ENCODE measurements around the gene RHOF. TPM values are rescaled to one million over a fixed set of nuclear protein-coding genes. Genes with fewer than 3 reads are reported as not detected.

RHOF gene
- total and polyA plus RNA-seq, 2 of the 8 experiments (the other 6 are each of a cell fraction or from before 2014, with no cell fraction given) = 23.8 to 31.9 TPM

GRCh38 chr12:121753844-121754264 lies 39.6 kb downstream of the RHOF start:
- Histone ChIP-seq H3K27me3 (replicated peaks in 1 of 4; ENCODE audit: control insufficient read depth in 3 of 4, extremely low read depth in 1 of 4, insufficient read depth in 3 of 4, low read length in 3 of 4) (no peaks in the 10 kb centered on the region), H4K20me1 (replicated peaks in 1 of 2; ENCODE audit: control insufficient read depth in 1 of 2, insufficient read depth in 2 of 2, low read length in 2 of 2) (peaks cover 0 to 10% of the 10 kb centered on the region in 2 experiments), H3K4me1 (replicated peaks in 1 of 4; ENCODE audit: control insufficient read depth in 3 of 4, insufficient read depth in 4 of 4, low read length in 3 of 4) (no peaks in the 10 kb centered on the region), H2BK20ac (ENCODE audit: low read length) (no peak overlapping the region), H3K79me2 (ENCODE audit: control insufficient read depth in 1 of 2, insufficient read depth in 2 of 2, low read length in 2 of 2) (no peaks in the 10 kb centered on the region), H3K4ac (replicated peaks; ENCODE audit: insufficient read length, low read depth, low read length) (no peak overlapping the region), H3K9me3 (ENCODE audit: insufficient read depth in 2 of 2, low read depth in 1 of 2, low read length in 1 of 2) (no peaks in the 10 kb centered on the region), H3K79me1 (ENCODE audit: low read depth, low read length) (no peaks in the 10 kb centered on the region), H3K23me2 (ENCODE audit: low read depth, low read length) (peaks cover 10% of the 10 kb centered on the region; the same call in 1 of the 2 replicates), H2BK5ac (ENCODE audit: low read depth, low read length) (no peak overlapping the region), H3K23ac (ENCODE audit: insufficient read length) (no peak overlapping the region), H3K56ac (replicated peaks; ENCODE audit: insufficient read length, low read depth, low read length) (no peak overlapping the region), H4K8ac (ENCODE audit: extremely low read depth, insufficient read depth, low read length) (no peak overlapping the region), H3K18ac (ENCODE audit: extremely low read depth, low read length) (no peak overlapping the region), H3K14ac (ENCODE audit: insufficient read length) (no peak overlapping the region), H3K27ac (ENCODE audit: low read depth, low read length) (no peak overlapping the region), H2AK5ac (ENCODE audit: low read depth, low read length) (no peak overlapping the region), H4K5ac (ENCODE audit: insufficient read length, low read depth, low read length) (no peak overlapping the region), H2BK120ac (replicated peaks; ENCODE audit: low read depth, low read length) (no peak overlapping the region), H3K36me3 (ENCODE audit: control insufficient read depth in 2 of 4, insufficient read depth in 4 of 4, low read length in 3 of 4) (peaks cover 0 to 31% (median 6%) of the 10 kb centered on the region in 4 experiments; a peak in 4 of 8 replicates), H2BK12ac (ENCODE audit: low read depth, low read length) (no peak overlapping the region), H3K9ac (replicated peaks in 1 of 4; ENCODE audit: extremely low read depth in 1 of 4, low read depth in 3 of 4, low read length in 3 of 4) (no peak overlapping the region), H2BK15ac (ENCODE audit: low read length) (no peak overlapping the region), H4K91ac (replicated peaks; ENCODE audit: insufficient read length, low read length) (no peak overlapping the region), H3K4me2 (ENCODE audit: insufficient read depth in 1 of 2, low read depth in 2 of 2, low read length in 2 of 2) (no peak overlapping the region), H2AFZ (ENCODE audit: low read length) (no peak overlapping the region), H3K4me3 (ENCODE audit: extremely low read depth in 1 of 4, insufficient read depth in 2 of 4, low read depth in 3 of 4, low read length in 4 of 4) (no peak overlapping the region)
- 87% methylated on average over 12 of the region's 12 CpGs; no CpG with 5 or more reads in 1 of the 2 experiments for WGBS, 2 experiments (ENCODE audit: extremely low coverage in 1 of 2, insufficient coverage in 1 of 2, insufficient read length in 1 of 2, insufficient replicate concordance in 2 of 2, low coverage in 1 of 2, low lambda C conversion rate in 2 of 2, missing lambda C conversion rate in 1 of 2)
- no peak for FAIRE-seq
- POLR2A ChIA-PET (ENCODE audit: partially characterized antibody) = no interaction called here
- CTCF ChIA-PET (ENCODE audit: partially characterized antibody) = no interaction called here
- no peak for DNase-seq (ENCODE audit: low read depth in 1 of 2, low spot score in 2 of 2)
- TF ChIP-seq NANOG (IDR thresholded peaks at IDR 0.05; ENCODE audit: insufficient read depth, low read depth, low read length, poor library complexity, severe bottlenecking) (no peak), TBP (IDR thresholded peaks at IDR 0.05; ENCODE audit: low read depth, low read length) (no peak), TAF7 (optimal IDR thresholded peaks at IDR 0.05; ENCODE audit: borderline replicate concordance, low read depth, low read length) (no peak), ZNF274 (IDR thresholded peaks at IDR 0.05; ENCODE audit: borderline replicate concordance, extremely low read depth, low read length) (no peak), EZH2 (IDR thresholded peaks at IDR 0.05; ENCODE audit: low read depth, low read length, severe bottlenecking) (no peak), NRF1 (IDR thresholded peaks at IDR 0.05; ENCODE audit: low read depth, low read length) (no peak), MAFK (IDR thresholded peaks at IDR 0.05; ENCODE audit: low read depth, low read length) (no peak), SIRT6 (IDR thresholded peaks at IDR 0.05; ENCODE audit: low read length) (no peak)
- TF ChIP-seq, protein P1, sequence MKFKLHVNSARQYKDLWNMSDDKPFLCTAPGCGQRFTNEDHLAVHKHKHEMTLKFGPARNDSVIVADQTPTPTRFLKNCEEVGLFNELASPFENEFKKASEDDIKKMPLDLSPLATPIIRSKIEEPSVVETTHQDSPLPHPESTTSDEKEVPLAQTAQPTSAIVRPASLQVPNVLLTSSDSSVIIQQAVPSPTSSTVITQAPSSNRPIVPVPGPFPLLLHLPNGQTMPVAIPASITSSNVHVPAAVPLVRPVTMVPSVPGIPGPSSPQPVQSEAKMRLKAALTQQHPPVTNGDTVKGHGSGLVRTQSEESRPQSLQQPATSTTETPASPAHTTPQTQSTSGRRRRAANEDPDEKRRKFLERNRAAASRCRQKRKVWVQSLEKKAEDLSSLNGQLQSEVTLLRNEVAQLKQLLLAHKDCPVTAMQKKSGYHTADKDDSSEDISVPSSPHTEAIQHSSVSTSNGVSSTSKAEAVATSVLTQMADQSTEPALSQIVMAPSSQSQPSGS (IDR thresholded peaks at IDR 0.05; ENCODE audit: low read length) = no peak
- TF ChIP-seq, protein P2, sequence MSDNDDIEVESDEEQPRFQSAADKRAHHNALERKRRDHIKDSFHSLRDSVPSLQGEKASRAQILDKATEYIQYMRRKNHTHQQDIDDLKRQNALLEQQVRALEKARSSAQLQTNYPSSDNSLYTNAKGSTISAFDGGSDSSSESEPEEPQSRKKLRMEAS (IDR thresholded peaks at IDR 0.05) = no peak
- TF ChIP-seq, protein P3, sequence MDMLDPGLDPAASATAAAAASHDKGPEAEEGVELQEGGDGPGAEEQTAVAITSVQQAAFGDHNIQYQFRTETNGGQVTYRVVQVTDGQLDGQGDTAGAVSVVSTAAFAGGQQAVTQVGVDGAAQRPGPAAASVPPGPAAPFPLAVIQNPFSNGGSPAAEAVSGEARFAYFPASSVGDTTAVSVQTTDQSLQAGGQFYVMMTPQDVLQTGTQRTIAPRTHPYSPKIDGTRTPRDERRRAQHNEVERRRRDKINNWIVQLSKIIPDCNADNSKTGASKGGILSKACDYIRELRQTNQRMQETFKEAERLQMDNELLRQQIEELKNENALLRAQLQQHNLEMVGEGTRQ (IDR thresholded peaks at IDR 0.05; ENCODE audit: low read length) = no peak
